WTC11 (cell line): ENCODE measurements around the gene EGFR. TPM values are rescaled to one million over a fixed set of nuclear protein-coding genes. Genes with fewer than 3 reads are reported as not detected.

ENCODE experiments used
- ATAC-seq: fragments of 200-7000 bp; cut with Tn5 transposase; 2 replicates; pipeline ENCODE4 v1.10.0; 2021; ENCODE audit warnings: mild to moderate bottlenecking, moderate library complexity
- CTCF ChIA-PET: fragments of 300-600 bp; sonication (Branson Sonifier 250); formaldehyde crosslinking; loops from one replicate; lab custom pipeline; 2021; ENCODE audit warnings: antibody characterized with exemption; lab: Charles Lee
- POLR2A ChIA-PET: fragments of 350-600 bp; sonication (Branson Sonifier 250); formaldehyde crosslinking; loops from one replicate; lab custom pipeline; 2021; ENCODE audit warnings: antibody characterized with exemption; lab: Charles Lee
- DNase-seq: peaks from one replicate; pipeline ENCODE4 v3.0.0; 2021; ENCODE audit warnings: low spot score
- H3K27ac Mint-ChIP-seq: 2 replicates; pipeline ENCODE4 v1.8.0; 2021; ENCODE audit warnings: mixed read lengths
- H3K27me3 Mint-ChIP-seq: 2 replicates; pipeline ENCODE4 v1.8.0; 2021; ENCODE audit warnings: low read depth, mild to moderate bottlenecking, moderate library complexity, mixed read lengths
- H3K36me3 Mint-ChIP-seq: 2 replicates; pipeline ENCODE4 v1.8.0; 2021; ENCODE audit warnings: mixed read lengths
- H3K4me1 Mint-ChIP-seq: 2 replicates; pipeline ENCODE4 v1.8.0; 2022; ENCODE audit warnings: mixed read lengths
- H3K4me3 Mint-ChIP-seq: 2 replicates; pipeline ENCODE4 v1.8.0; 2021; ENCODE audit warnings: mild to moderate bottlenecking, moderate library complexity, mixed read lengths
- H3K9me3 Mint-ChIP-seq: 2 replicates; pipeline ENCODE4 v1.8.0; 2021; ENCODE audit warnings: mixed read lengths
- CBFB ChIP-seq: sonication (generic); formaldehyde crosslinking; IDR thresholded peaks from 2 replicates; pipeline ENCODE4 v1.8.1; 2022; ENCODE audit warnings: mild to moderate bottlenecking, low read depth, missing genetic modification reagents
- CTCF ChIP-seq: fragments of 200-600 bp; IDR thresholded peaks from 2 replicates; pipeline ENCODE4 v1.8.0; 2022; ENCODE audit warnings: antibody characterized with exemption
- E2F5 ChIP-seq: sonication (generic); formaldehyde crosslinking; IDR thresholded peaks from 2 replicates; pipeline ENCODE4 v1.8.1; 2022; ENCODE audit warnings: mild to moderate bottlenecking, moderate library complexity, missing genetic modification reagents
- ELF4 ChIP-seq: sonication (generic); formaldehyde crosslinking; IDR thresholded peaks from 2 replicates; pipeline ENCODE4 v1.8.1; 2022; ENCODE audit warnings: low read depth, mild to moderate bottlenecking, moderate library complexity, missing genetic modification reagents
- ERG ChIP-seq: fragments of 250-450 bp; sonication (Bioruptor Pico); IDR thresholded peaks from 2 replicates; pipeline ENCODE4 v1.8.0; 2021; ENCODE audit warnings: mild to moderate bottlenecking
- GRHL2 ChIP-seq: fragments of 250-450 bp; sonication (Bioruptor Pico); IDR thresholded peaks from 2 replicates; pipeline ENCODE4 v1.8.0; 2022; ENCODE audit warnings: mild to moderate bottlenecking, moderate library complexity; ENCODE audit not compliant: insufficient replicate concordance, severe bottlenecking
- JUN ChIP-seq: sonication (generic); formaldehyde crosslinking; IDR thresholded peaks from 2 replicates; pipeline ENCODE4 v1.8.0; 2023; ENCODE audit warnings: mild to moderate bottlenecking, missing genetic modification reagents
- MLX ChIP-seq: sonication (generic); formaldehyde crosslinking; IDR thresholded peaks from 2 replicates; pipeline ENCODE4 v1.8.1; 2023; ENCODE audit warnings: mild to moderate bottlenecking, missing genetic modification reagents, moderate library complexity
- NFE2L1 ChIP-seq: sonication (generic); formaldehyde crosslinking; IDR thresholded peaks from 2 replicates; pipeline ENCODE4 v1.8.1; 2023; ENCODE audit warnings: missing genetic modification reagents
- NR1H2 ChIP-seq: sonication (generic); formaldehyde crosslinking; IDR thresholded peaks from 2 replicates; pipeline ENCODE4 v1.9.0; 2021; ENCODE audit warnings: mild to moderate bottlenecking, moderate library complexity, missing genetic modification reagents
- NR3C1 ChIP-seq: sonication (generic); formaldehyde crosslinking; conservative IDR thresholded peaks from 2 replicates; pipeline ENCODE4 v1.8.1; 2023; ENCODE audit warnings: low read depth, mild to moderate bottlenecking, missing genetic modification reagents
- OVOL2 ChIP-seq: fragments of 250-450 bp; sonication (Bioruptor Pico); IDR thresholded peaks from 2 replicates; pipeline ENCODE4 v1.9.0; 2021; ENCODE audit warnings: mild to moderate bottlenecking, borderline replicate concordance
- RORB ChIP-seq: fragments of 250-450 bp; sonication (Bioruptor Pico); IDR thresholded peaks from 2 replicates; pipeline ENCODE4 v1.9.0; 2021; ENCODE audit warnings: mild to moderate bottlenecking
- SP1 ChIP-seq: sonication (generic); formaldehyde crosslinking; conservative IDR thresholded peaks from 2 replicates; pipeline ENCODE4 v1.8.1; 2022; ENCODE audit warnings: missing genetic modification reagents
- ZBTB21 ChIP-seq: sonication (generic); formaldehyde crosslinking; IDR thresholded peaks from 2 replicates; pipeline ENCODE4 v1.8.1; 2023; ENCODE audit warnings: mild to moderate bottlenecking, missing genetic modification reagents, borderline replicate concordance
- ZBTB43 ChIP-seq: sonication (generic); formaldehyde crosslinking; IDR thresholded peaks from 2 replicates; pipeline ENCODE4 v1.8.1; 2023; ENCODE audit warnings: mild to moderate bottlenecking, missing genetic modification reagents
- ZNF396 ChIP-seq: fragments of 250-450 bp; sonication (Bioruptor Pico); IDR thresholded peaks from 2 replicates; pipeline ENCODE4 v1.8.0; 2021; ENCODE audit warnings: mild to moderate bottlenecking, moderate library complexity, borderline replicate concordance
- ZNF416 ChIP-seq: fragments of 250-450 bp; sonication (Bioruptor Pico); IDR thresholded peaks from 2 replicates; pipeline ENCODE4 v1.9.0; 2021; ENCODE audit warnings: mild to moderate bottlenecking, inconsistent platforms
- ZNF532 ChIP-seq: fragments of 250-450 bp; sonication (Bioruptor Pico); IDR thresholded peaks from 2 replicates; pipeline ENCODE4 v1.9.0; 2021; ENCODE audit warnings: mild to moderate bottlenecking, borderline replicate concordance
- total RNA-seq: library from RNA; stranded (reverse); gene quantifications from 3 replicates; pipeline ENCODE4 v1.2.3, GENCODE V29; 2021

EGFR gene
- total RNA-seq, 1 experiment from 2014 or later = 5.9 TPM

- Mint-ChIP-seq H3K27ac (0 out of 2 replicates have a peak overlapping the region, but pooled peaks have one; percentile 27), H3K4me1 (peaks cover 14% of the 10 kb centered on the region), H3K27me3 (no peaks in the 10 kb centered on the region), H3K9me3 (0 out of 2 replicates have a peak, but pooled peaks cover 4% of the 10 kb centered on the region), H3K4me3 (no peak overlapping the region), H3K36me3 (no peaks in the 10 kb centered on the region)
- ChIA-PET POLR2A (no interaction called here), CTCF (interaction anchor here (1.9 kb wide), 1 partner anchor 169 kb away, joined by 8 read pairs; no protein-coding TSS in a partner anchor)
- TF ChIP-seq CBFB (CRISPR knock-in tag) = no peak
- DNase-seq (no peak), ATAC-seq (no peak)
Measured at GRCh38 chr7:55085511-55086412, 66.9 kb downstream of the EGFR start.

GRCh38 chr7:55086413-55087201 is 67.8 kb downstream of the EGFR start:
- DNase-seq = no peak
- no peaks in the 10 kb centered on the region for H3K27me3 Mint-ChIP-seq
- H3K36me3 Mint-ChIP-seq = no peaks in the 10 kb centered on the region
- H3K27ac Mint-ChIP-seq = no peak overlapping the region
- CTCF ChIA-PET = interaction anchor here (1.9 kb wide), 1 partner anchor 169 kb away, joined by 8 read pairs; no protein-coding TSS in a partner anchor
- H3K4me1 Mint-ChIP-seq = peaks cover 16% of the 10 kb centered on the region
- 0 out of 2 replicates have a peak, but pooled peaks cover 4% of the 10 kb centered on the region for H3K9me3 Mint-ChIP-seq
- no peak for TF ChIP-seq ERG (CRISPR knock-in tag)
- TF ChIP-seq NR1H2 (CRISPR knock-in tag) = no peak
- no peak for TF ChIP-seq RORB
- no peak for TF ChIP-seq NFE2L1
- TF ChIP-seq MLX (CRISPR knock-in tag) = no peak
- TF ChIP-seq ELF4 = no peak
- no peak for TF ChIP-seq GRHL2 (CRISPR knock-in tag)
- no peak for TF ChIP-seq CTCF
- no peak for TF ChIP-seq ZNF396 (CRISPR knock-in tag)
- no peak for TF ChIP-seq OVOL2
- no peak for TF ChIP-seq E2F5 (CRISPR knock-in tag)
- no peak for TF ChIP-seq ZNF416 (CRISPR knock-in tag)
- no peak for TF ChIP-seq JUN (CRISPR knock-in tag)
- TF ChIP-seq, all 79 proteins: peak for 0
- H3K4me3 Mint-ChIP-seq = no peak overlapping the region
- POLR2A ChIA-PET = no interaction called here
- ATAC-seq = no peak

- Mint-ChIP-seq H3K4me1 (peaks cover 25% of the 10 kb centered on the region), H3K27me3 (no peaks in the 10 kb centered on the region), H3K27ac (no peak overlapping the region), H3K36me3 (no peaks in the 10 kb centered on the region), H3K9me3 (0 out of 2 replicates have a peak, but pooled peaks cover 4% of the 10 kb centered on the region), H3K4me3 (no peak overlapping the region)
- ChIA-PET CTCF (interaction anchor here (1.9 kb wide), 1 partner anchor 168 kb away, joined by 8 read pairs; no protein-coding TSS in a partner anchor), POLR2A (no interaction called here)
- no peak for DNase-seq
- no peak for ATAC-seq
- no peak for TF ChIP-seq SP1
- no peak for TF ChIP-seq RORB
- TF ChIP-seq ZNF416 (CRISPR knock-in tag) = no peak
- no peak for TF ChIP-seq ZBTB43 (CRISPR knock-in tag)
- TF ChIP-seq ZNF532 = no peak
- no peak for TF ChIP-seq ZBTB21 (CRISPR knock-in tag)
- no peak for TF ChIP-seq NR3C1
Measured at GRCh38 chr7:55087521-55087961, 68.7 kb downstream of the EGFR start.
